Activated T-helper 1 cell treated with anti-CD3 and anti-CD28 coated beads, Interleukin-2, amount 50 U/mL, for 16 hours (primary cell): Measurements from ENCODE around the gene FBXW2.
"Not testable (repeated sequence)": the region's sequence is repeated elsewhere in the genome, so short reads cannot be mapped to it uniquely, and the experiment has no call there.

ENCODE experiments used
- DNase-seq, 2 donors: peaks; one replicate each; pipeline ENCODE4 v3.0.0-alpha.2; 2020; ENCODE audit warnings: low read depth in 1 of 2, low spot score in 1 of 2

Gene FBXW2, protein sequence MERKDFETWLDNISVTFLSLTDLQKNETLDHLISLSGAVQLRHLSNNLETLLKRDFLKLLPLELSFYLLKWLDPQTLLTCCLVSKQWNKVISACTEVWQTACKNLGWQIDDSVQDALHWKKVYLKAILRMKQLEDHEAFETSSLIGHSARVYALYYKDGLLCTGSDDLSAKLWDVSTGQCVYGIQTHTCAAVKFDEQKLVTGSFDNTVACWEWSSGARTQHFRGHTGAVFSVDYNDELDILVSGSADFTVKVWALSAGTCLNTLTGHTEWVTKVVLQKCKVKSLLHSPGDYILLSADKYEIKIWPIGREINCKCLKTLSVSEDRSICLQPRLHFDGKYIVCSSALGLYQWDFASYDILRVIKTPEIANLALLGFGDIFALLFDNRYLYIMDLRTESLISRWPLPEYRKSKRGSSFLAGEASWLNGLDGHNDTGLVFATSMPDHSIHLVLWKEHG

GRCh38 chr9:120792898-120793765 is at the start of gene FBXW2:
Gene FBXW2 (minus strand): TSS chr9:120793416. CDS start chr9:120788258, 5,158 bp downstream.
- peak; percentile 71 to 80 for DNase-seq

GRCh38 chr9:120841930-120842684 is 48.9 kb upstream of the FBXW2 start:
- DNase-seq, result no peak

- no peak for DNase-seq
These were observed 45.9 kb upstream of the FBXW2 start for GRCh38 chr9:120839146-120839545.

- no peak for DNase-seq
These were observed 44.7 kb upstream of the FBXW2 start for GRCh38 chr9:120837921-120838320.

DNA sequence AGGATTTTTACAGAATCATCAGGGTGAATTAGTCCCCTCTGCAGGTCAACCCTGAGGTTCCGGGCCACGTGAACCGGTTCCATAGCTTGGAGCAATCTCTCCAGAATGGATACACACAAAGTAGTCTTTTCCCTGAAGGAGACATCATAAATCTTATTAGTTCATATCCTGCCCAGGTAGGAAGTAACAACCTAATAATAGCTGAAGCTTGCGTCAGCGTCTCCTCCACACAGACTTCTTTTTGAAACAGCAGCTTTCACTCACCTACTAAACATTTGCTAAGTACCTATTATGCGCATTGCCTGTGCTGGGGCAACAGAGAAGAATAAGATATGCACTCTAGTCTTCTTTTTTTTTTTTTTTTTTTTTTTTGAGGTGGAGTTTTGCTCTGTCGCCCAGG is 40.1 kb upstream of the FBXW2 start:
- no peak for DNase-seq

GRCh38 chr9:120832807-120833206 is 39.6 kb upstream of the FBXW2 start:
- no peak for DNase-seq

DNA sequence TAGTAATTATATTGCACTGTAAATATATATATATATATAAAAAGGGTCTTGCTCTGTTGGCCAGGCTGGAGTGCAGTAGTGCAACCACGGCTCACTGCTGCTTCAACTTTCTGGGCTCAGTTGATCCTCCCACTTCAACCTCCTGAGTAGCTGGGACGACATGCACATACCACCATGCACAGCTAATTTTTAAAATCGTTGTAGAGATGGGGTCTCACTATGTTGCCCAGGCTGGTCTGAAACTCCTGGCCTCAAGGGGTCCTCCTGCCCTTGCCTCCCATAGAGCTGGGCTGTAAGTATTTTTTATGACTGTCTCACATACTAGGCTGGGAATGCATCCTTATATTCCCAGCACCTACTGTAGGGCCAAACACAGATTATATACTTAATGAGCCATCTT is 37.6 kb upstream of the FBXW2 start:
- no peak for DNase-seq

DNA sequence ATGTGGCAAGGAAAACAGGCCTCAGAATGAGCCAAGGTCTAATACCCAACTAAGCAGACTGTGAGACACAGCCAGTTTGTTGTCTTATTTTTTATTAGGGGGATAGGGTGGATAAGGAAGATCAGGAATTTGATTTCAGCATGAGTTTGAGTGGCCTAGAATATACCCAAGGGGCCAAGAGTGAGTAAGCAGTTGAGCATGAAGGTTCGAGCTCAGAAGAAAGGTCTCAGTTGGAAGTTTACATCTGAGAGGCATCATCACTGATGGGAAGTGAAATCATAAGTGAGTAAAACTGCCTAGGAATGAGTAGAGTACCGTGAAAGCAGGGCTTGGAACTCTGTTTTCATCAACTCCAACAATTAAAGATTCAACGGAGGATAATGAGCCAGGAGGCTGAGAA is 36.9 kb upstream of the FBXW2 start:
- no peak for DNase-seq

DNA sequence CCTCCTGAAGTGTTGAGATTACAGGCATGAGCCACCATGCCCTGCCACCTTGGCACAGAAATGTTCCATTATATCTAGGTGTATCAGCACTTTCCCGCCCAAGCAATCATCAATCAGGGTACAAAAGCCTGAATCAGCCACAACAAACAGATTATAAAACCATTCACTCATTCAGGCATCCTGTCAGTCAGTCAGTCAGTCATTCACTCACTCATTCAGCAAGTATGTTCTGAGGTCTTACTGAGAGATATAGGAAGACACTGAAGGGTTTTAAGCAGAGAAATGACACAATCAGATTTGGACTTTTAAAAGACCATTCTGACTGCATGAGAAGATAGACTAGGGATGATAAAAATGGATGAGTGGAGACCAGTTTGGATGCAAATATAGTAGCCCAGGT is 36.4 kb upstream of the FBXW2 start:
- no peak for DNase-seq

DNA sequence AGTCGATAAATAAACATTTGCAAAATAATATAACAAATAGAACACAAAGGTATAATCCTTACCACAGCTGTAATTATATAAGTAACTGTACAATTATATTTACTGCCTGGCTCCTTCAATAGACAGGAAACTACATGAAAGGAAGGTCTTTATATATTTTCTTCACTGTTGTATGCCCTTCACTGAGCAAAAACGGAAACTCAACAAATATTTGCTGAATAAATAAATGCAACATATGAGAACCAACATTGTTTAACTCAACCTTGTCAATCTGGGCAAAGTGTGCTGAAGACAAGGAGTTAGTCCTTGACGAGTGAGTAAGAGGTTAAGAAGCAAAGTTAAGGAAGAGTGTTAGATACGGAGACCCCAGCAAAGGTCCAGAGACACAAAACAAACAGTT is 26.9 kb upstream of the FBXW2 start:
- DNase-seq, result no peak

- no peak for DNase-seq
These were observed 25.4 kb upstream of the FBXW2 start for GRCh38 chr9:120818595-120818994.

- no peak for DNase-seq
These were observed 21.9 kb upstream of the FBXW2 start for GRCh38 chr9:120815075-120815474.

DNA sequence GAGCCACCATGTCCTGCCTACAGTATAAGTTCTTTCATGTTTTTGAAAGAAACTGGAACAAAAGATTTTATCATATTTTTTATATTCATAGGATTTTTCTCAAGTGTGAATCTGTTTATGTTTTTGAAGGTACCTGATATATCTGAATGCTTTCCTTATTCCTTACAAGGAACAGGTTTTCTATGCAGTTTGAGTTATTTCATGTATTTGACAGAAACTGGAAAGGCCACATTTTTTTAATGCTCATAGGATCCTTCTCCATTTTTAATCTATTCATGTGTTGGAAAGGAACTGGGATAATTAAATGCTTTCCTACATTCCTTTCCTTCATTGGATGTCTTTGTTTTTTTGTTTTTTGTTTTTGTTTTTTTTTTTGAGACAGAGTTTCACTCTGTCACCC is 15.7 kb upstream of the FBXW2 start:
- DNase-seq, result no peak

DNA sequence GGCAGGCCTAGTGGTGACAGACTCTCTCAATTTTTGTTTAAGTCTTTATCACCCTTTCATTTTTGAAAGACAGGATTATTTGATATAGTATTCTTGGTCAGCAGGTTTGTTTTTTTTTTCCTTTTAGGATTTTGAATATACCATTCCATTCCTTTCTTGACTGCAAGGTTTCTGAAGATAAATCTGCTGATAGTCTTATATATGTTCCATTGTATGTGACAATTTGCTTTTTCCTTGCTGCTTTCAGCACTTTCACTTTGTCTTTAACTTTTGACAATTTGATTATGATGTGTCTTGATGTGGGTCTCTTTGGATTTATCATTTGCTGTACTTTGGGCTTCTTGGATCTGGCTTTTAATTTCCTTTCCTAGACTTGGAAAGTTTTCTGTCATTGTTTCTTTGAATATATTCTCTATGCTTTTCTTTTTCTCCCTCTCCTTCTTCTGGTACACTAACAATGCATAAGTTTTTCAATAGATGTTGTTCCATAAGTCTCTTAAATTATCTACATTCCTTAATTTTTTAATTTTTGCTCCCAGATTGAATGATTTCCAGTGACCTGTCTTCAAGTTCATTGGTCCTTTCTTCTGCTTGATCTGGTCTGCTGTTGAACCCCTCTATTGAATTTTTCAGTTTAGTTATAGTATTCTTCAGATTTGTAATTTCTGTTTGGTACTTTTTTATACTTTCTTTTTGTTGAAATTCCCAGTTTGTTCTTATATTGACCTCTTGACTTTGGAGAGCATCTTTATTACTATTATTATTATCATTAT is 14.6 kb upstream of the FBXW2 start:
- no peak for DNase-seq

GRCh38 chr9:120804784-120805363 is 11.7 kb upstream of the FBXW2 start:
- DNase-seq, result not testable (repeated sequence)

- DNase-seq, result no peak
These were observed 8.2 kb upstream of the FBXW2 start for GRCh38 chr9:120801441-120801840.

- no peak for DNase-seq
These were observed 2.1 kb downstream of the FBXW2 start for GRCh38 chr9:120791161-120791560.

DNA sequence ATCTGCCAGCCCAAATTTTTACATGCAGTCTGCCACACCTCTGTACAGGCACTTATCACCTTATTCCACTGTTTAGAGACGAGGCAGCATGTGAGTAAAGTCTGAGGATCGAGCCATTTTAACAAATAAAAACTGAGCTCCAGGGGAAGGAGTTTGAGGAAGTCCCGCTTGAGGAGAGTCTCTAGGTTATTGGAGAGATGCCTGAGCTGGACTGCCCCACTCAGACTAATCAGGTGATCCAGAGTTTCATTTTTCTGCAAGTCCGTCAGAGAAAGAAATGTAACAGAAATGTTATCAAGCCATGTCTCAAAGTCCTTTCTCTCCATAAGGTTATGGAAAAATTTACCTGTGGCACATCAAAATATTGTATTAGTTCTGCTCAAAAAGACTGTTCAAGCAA is 5.3 kb downstream of the FBXW2 start:
- DNase-seq, result no peak

GRCh38 chr9:120783602-120784047 is 9.6 kb downstream of the FBXW2 start:
- no peak for DNase-seq

DNA sequence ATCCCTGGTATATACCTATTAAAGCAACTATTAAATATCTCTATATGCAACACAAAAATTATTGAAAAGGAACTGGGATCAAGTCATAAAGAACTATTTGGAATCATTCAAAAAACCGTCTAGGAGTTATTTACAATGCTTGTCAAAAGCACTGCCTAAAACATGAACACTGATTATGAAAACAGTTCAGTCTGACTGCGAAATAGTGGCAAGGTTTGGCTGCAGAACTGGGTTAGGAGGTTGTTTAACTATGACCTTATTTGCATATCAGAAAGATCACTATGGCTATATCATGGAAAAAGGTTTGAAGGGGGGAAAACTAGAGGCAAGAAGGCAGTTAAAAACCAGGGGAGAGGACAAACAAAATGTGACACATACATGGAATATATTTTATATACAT is 12.0 kb downstream of the FBXW2 start:
- no peak for DNase-seq
